ENCODE measurements around the gene GDPD5.

GDPD5 gene

GRCh38 chr11:75510004-75510722 lies 15.6 kb downstream of the GDPD5 start:
- no peak for TF ChIP-seq CTCF (IDR thresholded peaks at IDR 0.05)

- TF ChIP-seq CTCF (IDR thresholded peaks at IDR 0.05): no peak; the same call in 1 of the 2 replicates
Measured at GRCh38 chr11:75509020-75509720, 16.6 kb downstream of the GDPD5 start.

GRCh38 chr11:75508051-75508561 lies 17.6 kb downstream of the GDPD5 start:
- no peak for TF ChIP-seq CTCF (IDR thresholded peaks at IDR 0.05)

GRCh38 chr11:75507571-75507970 lies 18.2 kb downstream of the GDPD5 start:
- TF ChIP-seq CTCF (IDR thresholded peaks at IDR 0.05): no peak

GRCh38 chr11:75506827-75507226 lies 18.9 kb downstream of the GDPD5 start:
- no peak for TF ChIP-seq CTCF (IDR thresholded peaks at IDR 0.05)

- no peak for TF ChIP-seq CTCF (IDR thresholded peaks at IDR 0.05)
Measured at GRCh38 chr11:75505916-75506692, 19.6 kb downstream of the GDPD5 start.

GRCh38 chr11:75504501-75504900 lies 21.2 kb downstream of the GDPD5 start:
- no peak for TF ChIP-seq CTCF (IDR thresholded peaks at IDR 0.05)
